Stimulated activated naive CD4-positive, alpha-beta T cell treated with Interleukin-2 at 50 U/mL for 16 hours (primary cell): ENCODE results near the gene PIGV.
A peak's percentile ranks its signal among the peaks of the same experiment; 100 is the strongest.
"Not testable (repeated sequence)": the region's sequence is repeated elsewhere in the genome, so short reads cannot be mapped to it uniquely, and the experiment has no call there.

ENCODE experiments used
- DNase-seq: peaks from one replicate; lab custom pipeline; 2025; lab: John Stamatoyannopoulos, UW

Gene PIGV

GRCh38 chr1:26794391-26794790 is 6.6 kb downstream of the PIGV start:
- DNase-seq: no peak

DNA sequence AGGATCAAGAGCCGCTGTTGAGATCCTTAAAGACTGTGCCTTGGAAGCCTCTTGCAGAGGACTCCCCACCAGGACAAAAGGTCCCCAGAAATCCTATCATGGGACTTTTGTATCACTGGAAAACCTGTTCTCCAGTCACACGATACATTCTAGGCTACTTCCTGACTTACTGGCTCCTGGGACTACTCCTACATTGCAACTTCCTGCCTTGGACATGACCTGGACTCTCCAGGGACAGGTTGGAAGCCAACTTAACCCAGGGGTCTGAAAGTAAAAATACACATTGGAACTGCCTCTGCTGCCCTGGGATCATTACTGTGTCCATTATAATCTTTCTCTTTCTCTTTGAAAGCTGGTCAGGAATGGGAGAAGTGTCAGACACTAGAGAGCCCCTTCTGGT is 9.9 kb downstream of the PIGV start:
- DNase-seq: no peak

DNA sequence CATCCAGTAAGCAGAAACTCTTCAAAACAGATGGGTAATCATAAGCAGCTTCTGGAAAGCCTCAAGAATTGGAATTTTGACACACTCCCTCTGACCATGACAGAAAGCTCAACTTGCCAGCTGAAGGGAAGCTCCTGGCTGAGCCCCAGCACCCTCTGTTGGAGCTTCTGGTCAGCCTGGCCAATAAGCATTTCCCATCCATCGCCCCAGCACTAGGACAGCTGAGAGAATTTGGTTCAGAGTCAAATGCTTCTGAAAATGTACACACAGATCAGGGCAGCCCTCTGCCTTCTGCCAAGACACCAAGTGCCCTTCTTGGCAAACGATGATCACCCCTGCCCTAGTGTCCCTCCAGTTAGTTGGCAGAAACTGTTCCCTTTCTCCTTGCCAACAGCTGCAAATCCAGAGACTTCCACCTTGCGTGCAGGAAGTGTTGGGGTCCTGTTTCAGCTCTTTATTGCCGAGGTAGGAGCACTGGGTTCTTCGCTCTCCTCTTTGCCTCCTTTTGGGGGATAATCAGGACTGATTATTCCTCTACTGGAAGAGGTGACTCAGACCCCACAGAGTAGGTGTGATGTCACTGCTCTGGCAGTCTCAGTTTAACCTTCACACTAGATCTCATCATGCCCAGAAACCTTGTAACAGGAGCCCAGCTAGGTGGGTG is 11.9 kb downstream of the PIGV start:
- no peak for DNase-seq

GRCh38 chr1:26803932-26804331 is 16.2 kb downstream of the PIGV start:
- DNase-seq: not testable (repeated sequence)

DNA sequence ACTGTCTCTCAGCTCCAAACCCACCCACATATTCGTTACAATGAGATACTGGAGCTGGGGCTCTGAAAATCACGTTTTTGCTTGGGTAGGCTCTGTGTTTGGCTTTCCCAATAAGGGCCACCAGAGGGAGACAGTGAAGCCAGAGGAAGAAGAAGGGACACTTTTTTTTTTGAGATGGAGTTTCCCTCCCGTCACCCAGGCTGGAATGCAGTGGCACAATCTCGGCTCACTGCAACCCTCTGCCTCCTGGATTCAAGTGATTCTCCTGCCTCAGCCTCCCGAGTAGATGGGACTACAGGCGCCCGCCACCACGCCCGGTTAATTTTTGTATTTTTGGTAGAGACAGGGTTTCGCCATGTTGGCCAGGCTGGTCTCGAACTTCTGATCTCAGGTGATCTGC is 22.4 kb downstream of the PIGV start:
- DNase-seq: peak; percentile 72

- no peak for DNase-seq
These were observed 23.3 kb downstream of the PIGV start for GRCh38 chr1:26811057-26811456.

GRCh38 chr1:26811708-26812107 is 24.0 kb downstream of the PIGV start:
- no peak for DNase-seq

- no peak for DNase-seq
These were observed 26.6 kb downstream of the PIGV start for GRCh38 chr1:26814377-26814776.

- no peak for DNase-seq
These were observed 27.1 kb downstream of the PIGV start for GRCh38 chr1:26814893-26815292.

DNA sequence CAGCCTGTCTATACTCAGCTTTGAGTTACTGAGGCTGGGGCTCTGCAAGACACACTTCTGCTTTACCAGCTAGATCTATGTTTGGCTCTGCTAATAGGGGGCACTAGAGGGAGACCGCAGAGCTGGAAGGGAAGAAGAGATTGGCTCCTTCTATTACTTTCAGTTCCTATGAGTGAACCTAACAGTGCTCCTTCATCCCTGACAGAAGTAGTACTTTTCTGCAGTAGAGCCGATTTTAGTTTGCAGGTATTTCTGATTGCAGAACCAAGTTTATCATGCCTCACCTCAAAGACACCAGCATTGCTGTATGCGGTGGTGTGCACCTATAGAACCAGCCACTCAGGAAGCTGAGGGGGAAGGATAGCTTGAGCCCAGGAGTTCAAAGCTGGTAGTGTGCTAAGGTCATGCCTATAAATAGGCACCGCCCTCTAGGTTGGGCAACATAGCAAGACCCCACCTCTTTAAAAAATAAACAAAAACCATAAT is 33.1 kb downstream of the PIGV start:
- DNase-seq: no peak

DNA sequence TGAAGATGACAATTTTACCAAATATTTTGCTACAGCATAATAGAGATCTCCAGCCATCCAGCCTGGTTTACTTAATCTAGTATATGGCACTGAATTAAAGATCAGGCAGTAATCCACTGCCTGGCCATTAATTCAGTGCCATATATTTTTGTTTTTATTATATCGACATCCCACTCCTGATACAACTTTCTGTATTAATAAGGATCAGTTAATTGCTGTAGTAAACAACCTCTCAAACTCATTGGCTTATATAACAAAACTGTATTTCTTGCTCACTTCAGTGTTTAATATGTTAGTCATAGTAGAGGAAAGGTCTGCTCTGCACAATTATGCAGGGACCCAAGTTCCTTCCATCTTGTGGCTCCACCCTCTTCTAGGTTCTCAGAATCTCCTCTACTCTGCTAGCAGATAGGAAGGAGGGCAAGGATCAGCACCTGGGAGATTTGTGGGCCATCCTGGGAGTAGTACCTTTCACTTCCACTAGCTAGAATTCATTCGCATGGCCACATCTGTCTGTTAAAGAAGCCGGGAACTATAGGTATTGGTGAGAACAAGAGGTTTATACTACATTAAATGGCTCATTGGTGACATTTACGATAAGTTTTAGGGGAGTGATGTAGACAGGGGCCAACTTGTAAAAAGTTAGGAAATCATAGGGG is 35.1 kb downstream of the PIGV start:
- DNase-seq: no peak

DNA sequence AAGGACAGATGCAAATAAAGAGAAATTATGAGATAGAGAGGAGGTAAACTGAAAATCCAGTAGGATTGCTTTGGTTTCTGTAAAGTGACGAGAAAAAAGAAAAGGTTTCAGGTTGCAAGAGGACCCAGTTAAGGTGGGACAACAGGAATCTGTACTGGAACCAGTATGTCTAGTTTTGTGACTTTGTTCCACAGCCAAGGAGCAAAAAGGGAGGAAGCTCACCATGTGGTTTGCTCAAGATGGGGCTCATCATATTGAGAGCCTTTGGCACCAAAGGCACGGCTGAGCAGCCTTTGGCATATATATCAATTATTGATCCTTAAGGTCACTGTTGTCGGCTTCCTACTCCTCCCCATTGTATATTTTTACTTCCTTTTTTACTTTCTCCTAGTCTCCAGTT is 37.0 kb downstream of the PIGV start:
- DNase-seq: no peak

- DNase-seq: peak; percentile 60
These were observed 38.7 kb downstream of the PIGV start, which contains the start of gene ZDHHC18 for GRCh38 chr1:26826261-26827105. Gene ZDHHC18, plus strand, starts transcription at chr1:26826688. Its CDS starts 117 bp downstream, at chr1:26826805.

- DNase-seq: no peak
These were observed 39.4 kb downstream of the PIGV start for GRCh38 chr1:26827106-26827604.

DNA sequence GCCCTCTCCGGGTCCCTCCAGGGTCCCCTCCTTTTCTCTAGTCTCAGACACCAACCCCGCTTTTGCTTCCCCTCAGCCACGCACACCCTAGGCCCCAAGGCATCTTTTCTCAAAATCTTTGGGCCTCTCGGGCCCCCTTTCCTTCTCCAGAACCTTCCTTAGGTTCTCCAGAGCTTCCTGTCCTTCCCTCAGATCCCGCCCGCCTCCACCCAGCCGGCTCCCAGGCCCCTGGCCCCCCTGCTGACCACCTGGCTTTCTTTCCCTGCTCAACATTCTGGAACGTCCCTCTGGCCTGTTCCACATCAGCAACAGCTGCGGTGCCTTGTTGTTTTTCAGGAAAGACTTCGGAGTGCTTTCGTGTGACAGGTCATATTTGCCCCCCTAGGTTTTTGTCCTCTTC is 39.9 kb downstream of the PIGV start:
- no peak for DNase-seq

DNA sequence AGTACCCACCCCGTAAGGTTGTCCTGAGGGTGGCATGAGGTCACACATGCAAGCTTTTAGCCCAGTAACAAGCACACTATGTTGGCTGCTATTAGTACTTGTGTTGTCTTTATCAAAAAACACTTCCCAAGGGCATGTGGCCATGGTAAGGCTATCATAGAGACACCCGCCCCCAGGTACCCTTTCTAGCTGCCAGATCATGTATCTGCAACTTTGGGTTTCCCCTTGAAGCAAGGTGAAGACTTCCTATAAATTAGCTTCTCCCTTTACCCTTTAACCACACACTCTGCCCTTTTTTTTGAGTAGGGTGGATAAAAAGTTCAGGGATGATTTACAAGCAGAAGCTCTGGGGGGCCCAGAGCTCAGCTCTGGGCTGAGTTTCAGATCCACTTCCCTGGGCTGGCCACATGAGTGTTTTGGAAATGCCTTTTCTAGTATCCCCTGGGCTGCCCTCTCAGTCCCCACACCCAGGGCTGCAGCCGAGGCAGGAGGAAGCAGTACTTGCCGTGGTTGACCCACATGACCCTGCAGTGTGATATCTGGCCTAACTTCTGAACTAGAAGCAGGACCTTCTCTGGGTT is 40.8 kb downstream of the PIGV start:
- peak; percentile 45 for DNase-seq

GRCh38 chr1:26829184-26829911 is 41.6 kb downstream of the PIGV start:
- DNase-seq: no peak

GRCh38 chr1:26831059-26831458 is 43.3 kb downstream of the PIGV start:
- no peak for DNase-seq

DNA sequence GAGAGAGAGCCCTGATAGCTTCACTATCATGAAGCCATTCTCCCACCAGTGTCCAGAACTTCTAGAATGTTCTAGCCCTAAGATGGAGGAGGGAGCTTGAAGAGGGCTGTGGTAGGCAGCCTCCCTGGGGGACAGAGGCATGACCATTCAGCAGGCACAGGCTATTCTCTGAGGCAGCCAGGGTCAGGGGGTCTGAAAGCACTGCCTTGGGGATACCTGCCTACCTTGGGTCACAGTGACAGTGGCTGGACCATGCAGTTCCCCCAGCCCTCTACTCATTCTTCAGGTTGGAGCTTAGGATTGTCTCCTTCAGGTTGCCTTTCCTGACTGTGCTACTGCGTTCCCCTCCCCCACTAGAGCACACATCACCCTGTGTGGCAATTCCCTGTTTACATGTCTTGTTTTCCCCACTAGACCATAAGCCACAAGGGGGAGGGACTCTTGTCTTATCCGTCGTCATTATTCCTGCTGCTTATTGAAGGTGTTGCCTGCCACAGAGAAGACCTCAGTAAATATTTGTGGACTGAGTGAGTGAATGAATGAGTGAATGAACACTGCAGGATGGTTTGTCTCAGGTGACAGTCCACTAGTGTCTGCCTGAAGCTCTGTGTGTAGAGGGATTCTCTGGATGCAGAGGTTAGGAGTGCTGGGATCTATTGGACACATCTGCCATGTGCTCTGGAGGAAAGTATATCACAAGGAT is 43.9 kb downstream of the PIGV start:
- DNase-seq: no peak

DNA sequence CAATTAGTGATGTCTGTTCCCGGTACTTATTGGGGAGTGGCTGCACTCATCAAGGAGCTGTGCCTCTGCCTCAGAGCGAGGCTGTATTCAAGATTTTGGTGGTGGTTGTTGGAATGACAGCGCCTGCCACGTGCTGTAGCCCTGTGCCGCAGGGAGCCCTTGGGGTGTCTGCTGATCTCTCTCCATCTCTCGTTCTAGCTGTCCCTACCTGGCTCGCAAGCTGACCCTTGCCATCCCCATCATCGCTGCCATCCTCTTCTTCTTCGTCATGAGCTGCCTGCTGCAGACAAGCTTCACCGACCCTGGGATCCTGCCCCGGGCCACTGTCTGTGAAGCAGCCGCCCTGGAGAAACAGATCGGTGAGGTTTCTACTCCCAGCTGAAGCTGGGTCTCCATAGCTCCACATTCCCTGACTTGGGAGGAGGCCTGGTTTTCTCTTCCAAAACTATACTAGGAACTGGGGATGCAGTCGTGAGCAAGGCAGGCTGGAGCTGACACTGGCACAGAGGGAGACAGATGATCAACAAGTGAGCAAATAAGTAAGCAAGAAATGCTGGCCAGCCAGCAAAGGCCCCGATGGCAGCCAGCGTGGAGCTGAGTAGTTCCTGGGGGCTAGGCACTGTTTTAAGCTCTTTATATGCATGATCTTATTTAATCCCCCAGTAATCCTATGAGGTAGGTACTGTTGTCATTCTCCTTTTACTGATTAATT is 44.7 kb downstream of the PIGV start:
- no peak for DNase-seq
